GM18508 (cell line): ENCODE results near the gene RBL2.
"Not testable (repeated sequence)": the region's sequence is repeated elsewhere in the genome, so short reads cannot be mapped to it uniquely, and the experiment has no call there.

ENCODE experiments used
- ATAC-seq: cut with Tn5 transposase; IDR thresholded peaks from one replicate; pipeline ENCODE4 v1.9.1; 2021; ENCODE audit warnings: moderate number of reproducible peaks; ENCODE audit not compliant: insufficient read depth, unreplicated experiment

The RBL2 gene

GRCh38 chr16:53503270-53503923 is 69.1 kb downstream of the RBL2 start:
- peak; percentile 93 for ATAC-seq

DNA sequence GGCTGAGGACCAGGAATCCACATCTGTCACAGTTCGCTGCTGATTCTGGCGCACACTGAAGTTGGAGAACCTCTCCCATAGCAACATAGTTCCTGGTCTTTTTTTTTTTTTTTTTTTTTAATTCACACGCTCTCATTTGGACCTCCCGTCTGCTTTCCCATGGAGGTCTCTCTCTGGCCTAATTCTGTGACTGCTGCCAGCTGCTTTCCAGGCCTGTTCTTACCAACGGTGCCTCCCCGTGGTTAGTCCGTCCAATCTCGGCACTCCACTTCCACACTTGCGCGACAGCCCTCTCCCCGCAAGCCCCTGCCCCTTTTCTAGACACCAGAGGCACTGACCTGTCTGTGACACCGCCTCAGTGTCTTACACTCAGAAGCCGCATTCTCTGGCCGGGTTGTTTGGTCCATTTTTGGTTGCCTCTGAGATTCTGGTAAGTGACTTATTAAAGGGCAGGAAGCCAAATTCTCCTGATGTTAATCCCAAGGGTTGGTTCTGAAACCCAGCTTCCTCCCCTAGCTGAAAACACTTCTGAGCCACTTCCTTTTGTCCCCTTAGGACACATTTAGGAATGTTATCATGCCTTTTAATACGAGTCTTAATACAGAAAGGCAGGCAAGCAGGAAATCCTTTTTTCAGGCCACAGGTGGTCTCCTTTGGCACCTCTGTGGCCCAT is 69.9 kb downstream of the RBL2 start:
- ATAC-seq = no peak

DNA sequence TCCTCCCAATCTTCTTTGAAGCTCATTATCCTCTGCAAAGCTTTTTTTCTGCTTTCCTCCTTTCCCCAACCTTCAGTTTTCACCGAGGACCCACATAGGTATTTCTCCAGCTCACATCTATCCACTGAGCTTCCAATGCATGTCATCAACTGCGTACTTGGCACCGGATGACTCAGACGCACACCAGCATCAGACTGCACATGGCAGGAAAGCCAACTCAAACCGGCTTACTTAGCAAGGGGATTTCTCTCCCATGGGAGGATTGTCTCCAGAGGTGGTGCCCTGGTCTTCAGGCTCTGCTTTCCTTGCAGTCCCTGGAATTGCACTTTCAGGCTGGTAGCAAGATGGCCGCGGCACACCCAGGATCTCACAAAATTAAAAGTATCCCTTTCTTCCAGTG is 70.4 kb downstream of the RBL2 start:
- no peak for ATAC-seq

DNA sequence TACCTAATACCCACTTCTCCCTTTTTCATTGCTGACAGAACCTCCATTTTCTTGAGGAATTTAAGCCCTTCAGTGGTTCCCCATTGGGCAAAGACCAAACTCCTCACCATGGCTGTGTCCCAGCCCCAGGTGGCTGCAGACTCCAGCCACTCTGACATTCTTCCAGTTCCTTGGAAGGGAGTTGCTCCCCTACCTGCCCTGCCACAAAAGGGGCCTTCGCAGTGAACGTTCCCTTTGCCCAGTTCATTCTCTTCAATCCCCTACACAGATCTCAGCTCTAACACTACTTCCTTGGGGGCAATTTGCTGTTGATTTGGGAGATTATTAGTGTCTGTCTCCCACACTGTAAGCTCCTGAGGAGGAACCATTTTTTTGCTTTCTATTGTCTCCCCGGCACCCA is 72.0 kb downstream of the RBL2 start:
- no peak for ATAC-seq

GRCh38 chr16:53507464-53508179 is 73.4 kb downstream of the RBL2 start:
- no peak for ATAC-seq

- ATAC-seq = no peak
These were observed 75.8 kb downstream of the RBL2 start for GRCh38 chr16:53509906-53510703.

GRCh38 chr16:53510704-53511070 is 76.4 kb downstream of the RBL2 start:
- ATAC-seq = no peak

DNA sequence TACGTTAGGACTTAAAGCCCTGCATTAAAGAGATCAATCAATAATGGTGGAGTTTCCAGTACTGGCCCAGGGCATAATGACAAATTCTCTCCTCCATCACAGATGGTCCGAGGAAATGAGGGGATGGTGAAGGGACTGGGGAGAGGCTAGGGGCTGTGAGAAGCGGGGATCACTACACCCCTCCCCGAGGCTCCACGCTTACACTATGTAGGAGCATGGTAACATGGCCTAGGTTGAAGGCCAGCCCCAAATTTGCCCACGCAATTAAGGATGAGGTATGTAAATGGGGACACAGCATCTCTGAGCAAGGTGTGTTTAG is 76.8 kb downstream of the RBL2 start:
- no peak for ATAC-seq

GRCh38 chr16:53511403-53512280 is 77.4 kb downstream of the RBL2 start:
- ATAC-seq = no peak

- not testable (repeated sequence) for ATAC-seq
These were observed 78.5 kb downstream of the RBL2 start for GRCh38 chr16:53512795-53513194.

GRCh38 chr16:53515259-53515658 is 81.0 kb downstream of the RBL2 start:
- no peak for ATAC-seq

DNA sequence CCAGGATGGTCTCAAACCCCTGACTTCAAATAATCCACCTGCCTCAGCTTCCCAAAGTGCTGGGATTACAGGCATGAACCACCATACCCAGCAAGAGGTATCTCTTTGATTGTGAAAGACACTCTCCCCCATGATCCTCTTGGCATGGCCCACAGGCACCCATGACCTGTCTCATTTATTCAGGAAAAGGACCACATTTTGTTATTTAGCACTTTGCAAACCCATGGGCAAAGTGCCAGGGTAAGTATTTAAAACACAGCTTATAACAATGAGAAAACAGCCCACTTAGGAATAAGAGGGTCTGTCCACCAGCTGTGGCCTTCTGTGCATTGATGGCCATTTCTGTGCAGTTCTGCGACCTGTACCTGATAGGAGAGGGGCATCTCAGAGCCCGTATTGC is 81.5 kb downstream of the RBL2 start:
- ATAC-seq = no peak

GRCh38 chr16:53517851-53518250 is 83.6 kb downstream of the RBL2 start:
- no peak for ATAC-seq

GRCh38 chr16:53518550-53519416 is 84.5 kb downstream of the RBL2 start:
- ATAC-seq = peak; percentile 98

GRCh38 chr16:53519417-53520091 is 85.3 kb downstream of the RBL2 start:
- ATAC-seq = no peak

DNA sequence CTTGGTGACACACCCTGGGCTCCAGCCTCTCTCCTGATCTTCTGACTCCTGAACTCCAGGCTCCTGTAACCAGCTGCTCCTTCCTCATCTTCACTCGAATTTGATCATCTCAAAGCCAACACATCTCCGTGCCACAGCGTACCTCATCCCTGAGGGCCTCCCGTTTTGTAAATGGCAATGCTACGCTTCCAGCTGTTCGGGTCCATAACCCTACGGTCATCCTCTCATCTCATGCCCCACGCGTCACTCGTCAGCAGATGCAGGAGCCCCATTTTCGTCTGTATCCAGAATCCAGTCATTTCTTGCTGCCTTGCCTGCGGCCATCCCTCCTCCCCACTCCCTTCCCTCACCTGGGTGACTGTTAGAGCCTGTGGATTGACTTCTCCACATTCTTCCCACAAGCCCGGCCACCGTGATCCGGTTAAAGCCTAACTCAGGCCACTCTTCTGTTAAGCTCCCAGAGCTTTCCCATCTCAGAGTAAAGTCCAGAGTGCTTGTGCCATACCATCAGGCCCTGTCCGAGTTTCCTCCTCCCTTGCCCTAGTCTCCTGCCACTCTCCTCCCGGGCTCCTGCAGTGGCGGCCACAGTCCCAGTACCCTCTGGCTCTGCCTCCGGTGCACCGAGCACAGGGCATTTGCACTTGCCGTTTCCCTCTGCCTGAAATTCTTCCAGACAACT is 89.0 kb downstream of the RBL2 start:
- no peak for ATAC-seq

GRCh38 chr16:53523971-53524548 is 89.8 kb downstream of the RBL2 start:
- ATAC-seq = no peak

DNA sequence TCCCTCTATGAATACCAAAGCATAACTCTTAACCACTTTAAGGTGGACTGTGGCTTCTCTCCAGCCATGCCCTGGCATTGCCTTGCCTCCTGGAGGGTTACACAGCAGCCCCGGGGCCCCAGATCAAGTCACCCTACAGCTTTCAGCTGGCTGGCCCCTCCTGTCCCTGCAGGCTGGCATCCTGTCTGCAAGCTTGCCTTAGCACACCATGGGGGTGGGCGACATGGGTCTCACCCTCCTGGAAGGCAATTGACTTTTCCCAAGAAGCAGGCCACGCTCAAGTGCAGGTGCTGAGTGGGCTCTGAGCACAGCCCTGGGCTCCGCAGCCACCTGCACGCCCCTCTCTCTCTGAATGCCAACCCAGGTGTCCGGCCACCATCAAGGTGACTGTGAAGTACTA is 94.5 kb downstream of the RBL2 start:
- ATAC-seq = no peak
